ENCODE measurements around the gene HAS3.
"Not testable (repeated sequence)": the region's sequence is repeated elsewhere in the genome, so short reads cannot be mapped to it uniquely, and the experiment has no call there.

Gene HAS3

GRCh38 chr16:69123910-69124309 is 18.5 kb downstream of the HAS3 start:
- no peak overlapping the region for H3K4me3 Mint-ChIP-seq
- H3K4me1 Mint-ChIP-seq: peaks cover 16% of the 10 kb centered on the region
- no peaks in the 10 kb centered on the region for H3K27me3 Mint-ChIP-seq
- H3K36me3 Mint-ChIP-seq: peaks cover 4% of the 10 kb centered on the region
- no peak overlapping the region for H3K27ac Mint-ChIP-seq
- H3K9me3 Mint-ChIP-seq: no peaks in the 10 kb centered on the region

- not testable (repeated sequence) for H3K36me3 Mint-ChIP-seq, H3K27ac Mint-ChIP-seq, H3K4me3 Mint-ChIP-seq, H3K27me3 Mint-ChIP-seq, H3K9me3 Mint-ChIP-seq
- H3K4me1 Mint-ChIP-seq: peaks cover 16% of the 10 kb centered on the region
These were observed 19.0 kb downstream of the HAS3 start for GRCh38 chr16:69124406-69124805.

DNA sequence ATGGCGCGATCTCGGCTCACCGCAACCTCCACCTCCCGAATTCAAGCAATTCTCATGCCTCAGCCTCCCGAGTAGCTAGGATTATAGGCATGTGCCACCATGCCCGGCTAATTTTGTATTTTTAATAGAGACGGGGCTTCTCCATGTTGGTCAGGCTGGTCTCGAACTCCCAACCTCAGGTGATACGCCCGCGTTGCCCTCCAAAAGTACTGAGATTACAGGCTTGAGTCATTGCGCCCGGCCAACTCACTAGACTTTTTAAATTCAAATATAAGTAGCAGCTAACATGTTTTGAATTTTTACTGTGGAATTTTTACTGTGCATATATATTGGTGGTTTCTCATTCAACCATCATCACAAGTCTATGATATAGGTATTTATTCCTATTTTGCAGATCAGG is 19.5 kb downstream of the HAS3 start:
- not testable (repeated sequence) for H3K4me3 Mint-ChIP-seq, H3K36me3 Mint-ChIP-seq, H3K27me3 Mint-ChIP-seq, H3K9me3 Mint-ChIP-seq
- Mint-ChIP-seq H3K27ac (peak overlapping the region; percentile 46), H3K4me1 (peaks cover 22% of the 10 kb centered on the region)

DNA sequence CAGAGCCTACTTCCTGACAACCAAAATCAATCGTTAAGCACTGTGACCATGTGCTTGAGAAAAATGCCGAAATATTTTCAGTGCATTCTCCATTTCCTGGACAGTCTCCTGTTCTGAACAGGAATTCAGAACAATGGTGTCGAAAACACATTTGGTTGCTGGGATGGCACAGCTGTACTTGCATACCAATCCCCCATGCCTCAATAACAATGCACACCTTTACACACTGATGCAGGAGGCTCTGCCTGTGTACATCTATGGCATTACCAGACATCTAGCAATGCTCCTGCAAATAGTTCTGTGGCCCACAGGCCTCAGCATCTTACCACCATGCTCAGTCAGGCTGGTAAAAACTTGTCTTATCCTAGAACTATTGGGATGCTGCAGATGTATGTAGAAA is 20.8 kb downstream of the HAS3 start:
- Mint-ChIP-seq H3K27me3 (no peaks in the 10 kb centered on the region), H3K4me1 (peaks cover 33% of the 10 kb centered on the region), H3K36me3 (peaks cover 2% of the 10 kb centered on the region), H3K4me3 (no peak overlapping the region), H3K27ac (no peak overlapping the region), H3K9me3 (no peaks in the 10 kb centered on the region)

DNA sequence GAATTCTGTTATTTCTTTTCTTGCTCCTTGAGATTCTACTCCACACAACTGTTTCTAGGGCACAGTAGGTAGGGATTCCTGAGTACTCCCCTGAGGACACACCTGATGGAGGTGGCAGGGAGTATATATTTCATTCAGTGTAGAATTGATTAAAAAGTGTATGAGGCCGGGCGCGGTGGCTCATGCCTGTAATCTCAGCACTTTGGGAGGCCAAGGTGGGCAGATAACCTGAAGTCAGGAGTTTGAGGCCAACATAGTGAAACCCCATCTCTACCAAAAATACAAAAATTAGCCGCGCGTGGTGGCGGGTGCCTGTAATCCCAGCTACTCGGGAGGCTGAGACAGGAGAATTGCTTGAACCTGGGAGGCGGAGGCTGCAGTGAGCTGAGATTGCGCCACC is 21.3 kb downstream of the HAS3 start:
- not testable (repeated sequence) for H3K27me3 Mint-ChIP-seq, H3K9me3 Mint-ChIP-seq, H3K4me3 Mint-ChIP-seq, H3K36me3 Mint-ChIP-seq
- Mint-ChIP-seq H3K4me1 (peaks cover 36% of the 10 kb centered on the region), H3K27ac (peak overlapping the region; percentile 89)

- H3K27ac Mint-ChIP-seq: peak overlapping the region; percentile 35
- no peaks in the 10 kb centered on the region for H3K9me3 Mint-ChIP-seq
- H3K27me3 Mint-ChIP-seq: no peaks in the 10 kb centered on the region
- H3K36me3 Mint-ChIP-seq: peaks cover 2% of the 10 kb centered on the region
- H3K4me3 Mint-ChIP-seq: no peak overlapping the region
- peaks cover 36% of the 10 kb centered on the region for H3K4me1 Mint-ChIP-seq
These were observed 22.6 kb downstream of the HAS3 start for GRCh38 chr16:69127966-69128510.

GRCh38 chr16:69130461-69130860 is 25.0 kb downstream of the HAS3 start:
- Mint-ChIP-seq H3K9me3 (no peaks in the 10 kb centered on the region), H3K27me3 (no peaks in the 10 kb centered on the region), H3K36me3 (peaks cover 11% of the 10 kb centered on the region), H3K4me1 (peaks cover 48% of the 10 kb centered on the region), H3K27ac (peak overlapping the region; percentile 95), H3K4me3 (peak overlapping the region; percentile 90)

- Mint-ChIP-seq H3K27me3 (no peaks in the 10 kb centered on the region), H3K4me1 (peaks cover 51% of the 10 kb centered on the region), H3K36me3 (peaks cover 11% of the 10 kb centered on the region)
These were observed 25.9 kb downstream of the HAS3 start for GRCh38 chr16:69131167-69131838.

DNA sequence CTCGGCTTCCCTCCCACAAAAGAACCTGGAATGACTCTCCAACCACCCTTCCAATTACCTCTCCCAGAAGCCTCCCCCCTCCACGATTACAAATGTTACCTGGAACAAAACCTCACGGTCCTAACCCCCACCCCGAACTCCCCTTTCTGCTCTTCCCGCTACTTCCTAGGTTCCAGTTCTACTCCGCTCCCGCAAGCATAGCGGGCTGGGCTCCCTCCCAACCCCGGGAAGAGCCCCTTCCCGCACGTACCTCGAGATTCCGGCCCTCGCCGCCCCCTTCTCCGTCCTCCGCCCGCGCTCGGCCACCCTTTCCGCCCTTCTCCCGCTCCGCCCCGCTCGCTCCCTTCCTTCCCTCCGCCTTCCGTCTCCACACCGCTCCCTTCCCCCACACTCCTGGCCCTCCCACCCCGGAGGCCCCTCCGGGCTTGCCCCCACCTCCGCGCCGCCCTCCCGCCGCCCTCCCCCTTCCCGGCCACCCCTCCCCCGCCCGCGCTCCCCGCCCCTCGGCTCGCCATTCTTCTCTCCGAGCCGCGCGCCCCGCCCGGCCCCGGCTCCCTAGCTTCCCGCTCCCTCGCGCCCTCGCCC is 26.5 kb downstream of the HAS3 start:
- Mint-ChIP-seq H3K4me1 (peaks cover 50% of the 10 kb centered on the region), H3K4me3 (peak overlapping the region; percentile 90)

More at GRCh38 chr16:69131167-69131838, 25.9 kb downstream of the HAS3 start:
- Mint-ChIP-seq H3K4me3 (peak overlapping the region; percentile 90), H3K27ac (peak overlapping the region; percentile 95), H3K9me3 (no peaks in the 10 kb centered on the region)

GRCh38 chr16:69132424-69133252 is 27.2 kb downstream of the HAS3 start, which contains the start of the genes CHTF8 and UTP4:
Gene CHTF8 (minus strand): TSS chr16:69132588. CDS start chr16:69121458, 11,130 bp downstream.
Gene UTP4 (plus strand): TSS chr16:69132649. CDS start chr16:69133460, 811 bp downstream.
- H3K4me3 Mint-ChIP-seq: peak within 1 kb of the TSS; percentile 97
- no peaks in the 10 kb centered on the region for H3K9me3 Mint-ChIP-seq
- H3K27ac Mint-ChIP-seq: peak within 1 kb of the TSS; percentile 95
- peaks cover 49% of the 10 kb centered on the region for H3K4me1 Mint-ChIP-seq
- H3K36me3 Mint-ChIP-seq: peaks cover 13% of the 10 kb centered on the region
- no peaks in the 10 kb centered on the region for H3K27me3 Mint-ChIP-seq

More for the DNA sequence above, 26.5 kb downstream of the HAS3 start:
- peak overlapping the region; percentile 95 for H3K27ac Mint-ChIP-seq
- H3K36me3 Mint-ChIP-seq: peaks cover 11% of the 10 kb centered on the region
- no peaks in the 10 kb centered on the region for H3K27me3 Mint-ChIP-seq
- H3K9me3 Mint-ChIP-seq: no peaks in the 10 kb centered on the region

DNA sequence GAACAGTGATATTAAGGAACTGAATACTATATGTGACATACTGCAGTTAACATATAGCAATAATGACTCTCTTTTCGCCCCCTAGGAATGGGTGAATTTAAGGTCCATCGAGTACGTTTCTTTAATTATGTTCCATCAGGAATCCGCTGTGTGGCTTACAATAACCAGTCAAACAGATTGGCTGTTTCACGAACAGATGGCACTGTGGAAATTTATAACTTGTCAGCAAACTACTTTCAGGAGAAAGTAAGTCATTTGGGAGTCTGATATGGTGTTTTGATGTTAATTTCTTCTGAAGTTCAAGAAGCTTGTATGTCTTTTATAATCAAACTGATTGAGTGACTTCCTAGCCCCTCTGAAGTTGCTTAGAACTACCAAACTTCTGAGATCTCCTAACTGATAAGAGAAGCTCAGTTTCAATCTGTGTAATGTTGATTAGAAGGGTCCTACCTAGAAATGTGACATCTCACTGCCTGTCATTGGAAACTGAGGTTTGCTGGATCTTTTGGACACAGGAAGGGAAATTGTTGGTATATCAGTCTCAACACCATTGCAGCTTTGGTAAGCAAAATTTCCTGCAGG is 28.0 kb downstream of the HAS3 start:
- Mint-ChIP-seq H3K36me3 (peaks cover 16% of the 10 kb centered on the region), H3K9me3 (no peaks in the 10 kb centered on the region), H3K27me3 (no peaks in the 10 kb centered on the region), H3K4me3 (peak overlapping the region; percentile 97), H3K27ac (peak overlapping the region; percentile 88), H3K4me1 (peaks cover 50% of the 10 kb centered on the region)

DNA sequence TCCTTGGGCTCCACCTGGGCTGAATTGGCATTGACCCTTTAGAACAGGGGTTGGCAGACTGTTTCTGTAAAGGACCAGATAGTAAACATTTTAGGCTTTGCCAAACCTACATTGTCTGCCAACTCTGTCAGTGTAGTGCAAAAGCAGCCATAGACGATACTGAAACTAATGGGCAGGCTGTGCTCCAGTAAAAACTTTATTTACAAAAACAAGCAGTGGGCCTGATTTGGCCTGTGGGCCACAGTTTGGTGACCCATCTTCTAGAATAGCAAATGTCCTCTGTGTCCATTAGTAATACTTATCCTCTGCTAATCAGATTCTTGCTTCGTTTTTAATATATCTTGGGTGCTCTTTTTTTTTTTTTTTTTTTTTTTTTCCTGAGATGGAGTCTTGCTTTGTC is 33.2 kb downstream of the HAS3 start:
- Mint-ChIP-seq H3K4me3 (no peak overlapping the region), H3K9me3 (no peaks in the 10 kb centered on the region), H3K27me3 (no peaks in the 10 kb centered on the region), H3K27ac (no peak overlapping the region), H3K36me3 (peaks cover 37% of the 10 kb centered on the region), H3K4me1 (peaks cover 33% of the 10 kb centered on the region)

DNA sequence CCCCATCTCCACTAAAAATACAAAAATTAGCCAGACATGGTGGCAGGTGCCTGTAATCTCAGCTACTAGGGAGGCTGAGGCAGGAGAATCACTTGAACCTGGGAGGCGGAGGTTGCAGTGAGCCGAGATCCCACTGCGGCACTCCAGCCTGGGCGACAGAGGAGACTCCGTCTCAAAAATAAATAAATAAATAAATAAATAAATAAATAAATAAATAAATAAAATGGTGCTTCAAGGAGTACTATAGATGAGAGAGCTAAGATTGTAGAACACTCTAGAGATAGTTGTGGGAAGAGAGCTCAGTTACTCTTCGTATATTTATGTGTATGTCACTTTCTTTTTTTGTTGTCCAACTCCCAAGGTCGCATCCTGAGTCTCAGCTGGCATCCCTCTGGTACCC is 34.0 kb downstream of the HAS3 start:
- H3K36me3 Mint-ChIP-seq: peaks cover 33% of the 10 kb centered on the region
- peaks cover 26% of the 10 kb centered on the region for H3K4me1 Mint-ChIP-seq
- H3K4me3 Mint-ChIP-seq, H3K9me3 Mint-ChIP-seq, H3K27me3 Mint-ChIP-seq, H3K27ac Mint-ChIP-seq: not testable (repeated sequence)

GRCh38 chr16:69141014-69141413 is 35.6 kb downstream of the HAS3 start:
- peaks cover 18% of the 10 kb centered on the region for H3K4me1 Mint-ChIP-seq
- H3K27ac Mint-ChIP-seq: no peak overlapping the region
- peaks cover 28% of the 10 kb centered on the region for H3K36me3 Mint-ChIP-seq
- H3K27me3 Mint-ChIP-seq: no peaks in the 10 kb centered on the region
- H3K9me3 Mint-ChIP-seq: no peaks in the 10 kb centered on the region
- H3K4me3 Mint-ChIP-seq: no peak overlapping the region

GRCh38 chr16:69141936-69142335 is 36.5 kb downstream of the HAS3 start:
- Mint-ChIP-seq H3K4me1 (peaks cover 15% of the 10 kb centered on the region), H3K27ac (no peak overlapping the region), H3K36me3 (peaks cover 33% of the 10 kb centered on the region), H3K27me3 (no peaks in the 10 kb centered on the region), H3K4me3 (no peak overlapping the region), H3K9me3 (no peaks in the 10 kb centered on the region)

Measured in activated naive CD4-positive, alpha-beta T cell treated with anti-CD3 and anti-CD28 coated beads, Interleukin-2, amount 50 U/mL, for 24 hours (primary cell).